Hepatocyte (in vitro differentiated cells): ENCODE data around the gene ANGPTL7. TPM values are rescaled to one million over a fixed set of nuclear protein-coding genes. Genes with fewer than 3 reads are reported as not detected.

Experiments used
- DNase-seq: peaks from one replicate; pipeline ENCODE4 v3.0.0-alpha.2; 2016; ENCODE audit warnings: low spot score
- H2AFZ ChIP-seq: fragments of 200-600 bp; sonication (generic); 2 replicates; pipeline ENCODE4 v1.6.0; 2016; ENCODE audit warnings: antibody characterized with exemption, mild to moderate bottlenecking
- H3K27ac ChIP-seq: fragments of 200-600 bp; sonication (generic); 2 replicates; pipeline ENCODE4 v1.5.1; 2016; ENCODE audit warnings: mild to moderate bottlenecking
- H3K27me3 ChIP-seq: fragments of 200-600 bp; sonication (generic); 2 replicates; pipeline ENCODE4 v1.6.1; 2016
- H3K36me3 ChIP-seq: fragments of 200-600 bp; sonication (generic); replicated peaks from 2 replicates; pipeline ENCODE4 v1.5.1; 2016; ENCODE audit warnings: low read depth; ENCODE audit not compliant: insufficient read depth
- H3K4me1 ChIP-seq: fragments of 200-600 bp; sonication (generic); 2 replicates; pipeline ENCODE4 v1.5.1; 2016; ENCODE audit warnings: mild to moderate bottlenecking, moderate library complexity; ENCODE audit not compliant: insufficient read depth
- H3K4me2 ChIP-seq: fragments of 200-600 bp; sonication (generic); 2 replicates; pipeline ENCODE4 v1.6.0; 2016
- H3K4me3 ChIP-seq: fragments of 200-600 bp; sonication (generic); 2 replicates; pipeline ENCODE4 v1.5.1; 2016; ENCODE audit warnings: mild to moderate bottlenecking
- H3K79me2 ChIP-seq: fragments of 200-600 bp; sonication (generic); 2 replicates; pipeline ENCODE4 v1.6.0; 2017; ENCODE audit warnings: mild to moderate bottlenecking
- H3K9me2 ChIP-seq: fragments of 200-600 bp; sonication (generic); replicated peaks from 2 replicates; pipeline ENCODE4 v1.6.0; 2017; ENCODE audit warnings: mild to moderate bottlenecking; ENCODE audit not compliant: insufficient read depth
- H3K9me3 ChIP-seq: fragments of 200-600 bp; sonication (generic); 2 replicates; pipeline ENCODE4 v1.5.1; 2016; ENCODE audit warnings: low read depth, mild to moderate bottlenecking
- H4K20me1 ChIP-seq: fragments of 200-600 bp; sonication (generic); 2 replicates; pipeline ENCODE4 v1.6.0; 2016; ENCODE audit warnings: mild to moderate bottlenecking; ENCODE audit not compliant: insufficient read depth, poor library complexity, severe bottlenecking
- CTCF ChIP-seq: fragments of 200-600 bp; sonication (generic); IDR thresholded peaks from 2 replicates; pipeline ENCODE4 v1.5.1; 2016; ENCODE audit warnings: antibody characterized with exemption, mild to moderate bottlenecking; ENCODE audit not compliant: poor library complexity
- EZH2 ChIP-seq: fragments of 200-600 bp; sonication (generic); IDR thresholded peaks from 2 replicates; pipeline ENCODE4 v1.6.1; 2016; ENCODE audit warnings: antibody characterized with exemption, mild to moderate bottlenecking, borderline replicate concordance
- EZH2phosphoT487 ChIP-seq: fragments of 200-600 bp; sonication (generic); IDR thresholded peaks from one replicate; pipeline ENCODE4 v1.6.1; 2018; ENCODE audit warnings: antibody characterized with exemption, mild to moderate bottlenecking, low read depth, moderate library complexity; ENCODE audit not compliant: unreplicated experiment, severe bottlenecking
- WGBS: methylation state at CpG from one replicate; pipeline ENCODE4 v1.1.6; 2016; ENCODE audit warnings: low lambda C conversion rate; ENCODE audit errors: missing lambda C conversion rate; 5-methylcytosine and 5-hydroxymethylcytosine counted together
- polyA plus RNA-seq: library from polyadenylated mRNA; unstranded; fragments of >200 nt; fragmentation: Nextera tagmentation; extraction: Ambion mirVana; gene quantifications from 2 replicates; pipeline ENCODE4 v1.2.1, GENCODE V29; 2016
- total RNA-seq: library from RNA; depleted of rRNA; stranded (reverse); fragments of >200 nt; gene quantifications from 2 replicates; pipeline ENCODE4 v1.2.3, GENCODE V29; 2014

Gene ANGPTL7
- total and polyA plus RNA-seq, 2 experiments from 2014 or later, result 25.6 to 50.5 TPM

- Histone ChIP-seq H4K20me1 (no peaks in the 10 kb centered on the region), H3K9me2 (no peaks in the 10 kb centered on the region), H3K4me3 (no peak overlapping the region), H3K36me3 (no peaks in the 10 kb centered on the region), H3K4me1 (peaks cover 10% of the 10 kb centered on the region), H2AFZ (no peak overlapping the region), H3K9me3 (no peaks in the 10 kb centered on the region), H3K4me2 (no peak overlapping the region), H3K27ac (peak overlapping the region; percentile 79), H3K79me2 (no peaks in the 10 kb centered on the region), H3K27me3 (no peaks in the 10 kb centered on the region)
- WGBS, result 92% methylated on average over 7 of the region's 7 CpGs
- no peak for TF ChIP-seq EZH2
- TF ChIP-seq CTCF, result no peak
- TF ChIP-seq EZH2phosphoT487, result no peak
- no peak for DNase-seq
Measured at GRCh38 chr1:11156963-11157362, 32.2 kb upstream of the ANGPTL7 start.

- WGBS, result 81% methylated on average over 8 of the region's 8 CpGs
- Histone ChIP-seq H4K20me1 (no peaks in the 10 kb centered on the region), H3K27me3 (no peaks in the 10 kb centered on the region), H3K9me3 (no peaks in the 10 kb centered on the region), H3K4me1 (peaks cover 10% of the 10 kb centered on the region), H3K79me2 (no peaks in the 10 kb centered on the region), H3K4me3 (no peak overlapping the region), H3K4me2 (no peak overlapping the region), H3K9me2 (no peaks in the 10 kb centered on the region), H3K27ac (peak overlapping the region; percentile 79), H3K36me3 (no peaks in the 10 kb centered on the region), H2AFZ (no peak overlapping the region)
- TF ChIP-seq EZH2 (no peak), EZH2phosphoT487 (no peak), CTCF (no peak)
- DNase-seq, result no peak
Measured at GRCh38 chr1:11157394-11157793, 31.8 kb upstream of the ANGPTL7 start.

DNA sequence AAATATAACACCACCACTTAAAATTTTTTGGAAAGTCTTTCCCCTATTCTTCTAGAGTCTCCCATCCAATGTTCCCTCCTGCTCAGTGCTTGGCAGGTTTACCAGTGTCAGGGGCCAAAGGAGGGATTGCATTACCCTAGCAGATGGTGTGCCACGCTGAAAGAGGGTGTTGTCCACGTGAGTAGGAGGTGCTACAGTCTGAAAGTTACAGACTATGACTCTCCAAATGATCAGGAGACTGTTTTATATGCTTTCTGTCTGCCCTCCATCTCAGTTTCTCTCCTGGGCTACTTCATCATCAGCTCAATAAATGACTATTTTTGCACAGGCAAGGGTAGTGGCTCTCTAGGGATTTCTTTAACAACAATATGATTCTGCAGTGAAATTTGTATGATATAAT lies 31.3 kb upstream of the ANGPTL7 start:
- H3K79me2 ChIP-seq, result no peaks in the 10 kb centered on the region
- 85% methylated on average over 2 of the region's 2 CpGs for WGBS
- H2AFZ ChIP-seq, result no peak overlapping the region
- no peaks in the 10 kb centered on the region for H4K20me1 ChIP-seq
- H3K4me3 ChIP-seq, result no peak overlapping the region
- peaks cover 10% of the 10 kb centered on the region for H3K4me1 ChIP-seq
- no peaks in the 10 kb centered on the region for H3K9me2 ChIP-seq
- H3K27ac ChIP-seq, result peak overlapping the region; percentile 79
- H3K27me3 ChIP-seq, result no peaks in the 10 kb centered on the region
- H3K4me2 ChIP-seq, result no peak overlapping the region
- no peak for DNase-seq
- H3K36me3 ChIP-seq, result no peaks in the 10 kb centered on the region
- no peaks in the 10 kb centered on the region for H3K9me3 ChIP-seq
- TF ChIP-seq CTCF, result no peak
- no peak for TF ChIP-seq EZH2
- TF ChIP-seq EZH2phosphoT487, result no peak

DNA sequence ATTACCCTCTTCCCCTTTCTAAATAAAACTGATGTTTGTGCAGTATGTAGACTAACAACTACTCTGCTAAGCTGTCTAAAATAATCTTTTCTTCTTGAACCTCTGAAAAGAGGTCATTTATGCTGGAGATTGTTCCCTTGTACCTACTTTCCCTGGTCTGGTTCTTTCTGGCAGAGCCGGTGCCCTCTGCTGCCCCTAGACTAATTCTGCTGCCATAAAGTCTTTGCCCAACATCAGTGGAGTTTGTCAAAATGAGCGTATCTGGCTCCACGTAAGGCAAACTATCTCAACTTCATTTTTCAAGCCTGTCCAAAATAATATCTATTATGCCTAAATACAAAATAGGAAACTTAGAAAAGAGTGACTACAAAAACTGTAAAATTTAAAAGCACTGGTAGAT lies 30.9 kb upstream of the ANGPTL7 start:
- Histone ChIP-seq H3K4me2 (peak overlapping the region; percentile 32), H3K36me3 (no peaks in the 10 kb centered on the region), H3K4me1 (peaks cover 10% of the 10 kb centered on the region), H2AFZ (no peak overlapping the region), H4K20me1 (no peaks in the 10 kb centered on the region), H3K9me2 (no peaks in the 10 kb centered on the region), H3K79me2 (no peaks in the 10 kb centered on the region), H3K27ac (peak overlapping the region; percentile 79), H3K9me3 (no peaks in the 10 kb centered on the region), H3K4me3 (no peak overlapping the region), H3K27me3 (no peaks in the 10 kb centered on the region)
- DNase-seq, result no peak
- no peak for TF ChIP-seq CTCF
- no peak for TF ChIP-seq EZH2
- no peak for TF ChIP-seq EZH2phosphoT487
- 85% methylated on average over 3 of the region's 3 CpGs for WGBS
